ENCODE results near the gene CHDH.

Gene CHDH

DNA sequence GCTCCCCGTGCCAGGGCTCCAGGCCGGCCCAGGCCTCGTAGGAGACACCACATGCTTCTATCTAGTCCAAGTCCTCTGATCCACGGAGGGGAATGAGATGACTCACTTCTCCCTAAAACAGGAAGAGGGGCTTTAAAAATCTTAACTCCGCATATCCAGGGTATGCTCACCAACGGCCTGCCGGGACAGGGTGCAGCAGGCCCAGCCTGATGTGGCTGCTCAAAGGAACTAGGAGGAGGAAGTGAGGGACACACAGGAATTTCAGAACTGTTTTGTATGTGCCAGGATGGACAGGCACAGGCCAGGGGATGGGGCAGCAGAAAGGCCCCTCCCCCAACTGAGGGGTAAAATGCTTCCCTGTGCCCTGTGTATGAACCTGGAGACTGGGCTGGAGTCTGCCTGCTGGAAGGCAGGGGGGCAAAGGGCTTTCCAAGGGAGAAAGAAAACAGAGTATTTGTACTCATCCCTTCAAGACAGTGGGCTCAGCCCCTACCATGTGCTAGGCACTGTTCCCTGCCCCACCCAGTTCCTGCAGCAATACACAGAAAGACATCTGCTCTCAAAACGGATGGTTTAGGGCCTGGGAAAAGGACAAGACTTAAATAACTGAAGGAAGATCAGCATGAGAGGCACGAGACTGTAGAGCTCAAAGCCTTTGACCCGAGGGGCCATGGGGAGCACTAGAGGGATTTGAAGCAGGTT, 22.1 kb downstream of the CHDH start:
- no peak for DNase-seq (ENCODE audit: low spot score)

- no peak for DNase-seq (ENCODE audit: low spot score)
Measured at GRCh38 chr3:53823026-53823955, 22.9 kb downstream of the CHDH start.

- DNase-seq (ENCODE audit: low spot score): no peak
Measured at GRCh38 chr3:53822331-53822741, 23.9 kb downstream of the CHDH start.

GRCh38 chr3:53821631-53822121, 24.5 kb downstream of the CHDH start:
- no peak for DNase-seq (ENCODE audit: low spot score)

DNA sequence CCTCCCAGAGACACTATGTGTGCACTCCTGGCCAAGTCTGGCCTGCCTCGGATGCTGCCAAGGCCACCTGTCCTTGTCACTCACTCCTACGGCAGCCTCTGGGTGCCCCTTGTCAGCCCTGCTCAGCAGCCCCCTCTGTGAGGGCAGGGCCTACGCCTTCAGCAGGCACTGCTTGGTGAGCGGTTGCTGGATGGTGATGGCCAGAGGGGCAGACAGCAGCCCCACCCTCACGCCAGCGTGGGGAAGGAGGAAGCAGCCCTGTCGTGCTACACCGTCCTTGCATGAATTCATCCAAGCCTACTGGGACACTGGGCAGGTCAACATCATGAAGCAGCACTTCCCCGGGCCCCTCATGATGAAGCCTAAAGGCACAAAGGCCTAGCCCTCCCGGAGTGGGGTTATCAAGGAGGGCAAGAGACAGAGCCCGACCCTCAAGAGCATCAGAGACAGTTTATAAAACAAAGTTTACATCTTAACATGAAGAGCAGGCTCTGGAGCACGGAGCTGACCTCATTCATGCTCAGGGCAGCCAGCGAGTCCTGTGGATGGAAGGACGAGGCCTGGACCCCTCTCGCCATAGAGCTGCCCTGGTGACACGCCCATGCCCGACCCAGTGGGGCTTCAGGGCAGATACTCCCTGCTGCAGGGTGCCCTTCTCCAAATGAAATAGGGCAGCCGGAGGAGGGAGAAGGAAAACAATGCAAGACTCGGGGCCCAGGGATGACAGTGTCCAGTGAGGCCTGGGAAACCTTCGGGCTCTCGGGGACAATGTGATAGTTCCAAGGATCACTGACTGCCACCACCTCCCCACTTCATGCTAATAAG, 25.3 kb downstream of the CHDH start:
- no peak for DNase-seq (ENCODE audit: low spot score)

DNA sequence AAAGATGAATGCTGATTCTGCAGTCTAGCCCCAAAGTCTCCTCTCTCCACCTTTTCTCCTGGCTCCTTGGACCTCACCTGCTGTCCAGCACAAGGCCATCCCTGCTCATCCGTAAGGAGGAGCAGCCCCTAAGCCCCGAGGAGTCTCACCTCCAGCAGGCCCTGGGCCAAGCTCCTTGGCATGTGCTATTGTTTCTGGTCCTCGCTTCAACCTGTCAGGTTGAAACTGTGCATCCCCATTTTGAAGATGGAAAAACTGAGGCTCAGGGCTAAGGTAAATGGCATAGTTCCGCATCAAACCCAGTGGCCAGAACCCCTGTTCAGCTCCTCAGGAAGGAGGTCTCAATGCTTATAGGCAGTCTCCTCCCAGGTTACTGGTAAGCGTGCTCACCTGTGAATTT, 26.1 kb downstream of the CHDH start:
- no peak for DNase-seq (ENCODE audit: low spot score)

DNA sequence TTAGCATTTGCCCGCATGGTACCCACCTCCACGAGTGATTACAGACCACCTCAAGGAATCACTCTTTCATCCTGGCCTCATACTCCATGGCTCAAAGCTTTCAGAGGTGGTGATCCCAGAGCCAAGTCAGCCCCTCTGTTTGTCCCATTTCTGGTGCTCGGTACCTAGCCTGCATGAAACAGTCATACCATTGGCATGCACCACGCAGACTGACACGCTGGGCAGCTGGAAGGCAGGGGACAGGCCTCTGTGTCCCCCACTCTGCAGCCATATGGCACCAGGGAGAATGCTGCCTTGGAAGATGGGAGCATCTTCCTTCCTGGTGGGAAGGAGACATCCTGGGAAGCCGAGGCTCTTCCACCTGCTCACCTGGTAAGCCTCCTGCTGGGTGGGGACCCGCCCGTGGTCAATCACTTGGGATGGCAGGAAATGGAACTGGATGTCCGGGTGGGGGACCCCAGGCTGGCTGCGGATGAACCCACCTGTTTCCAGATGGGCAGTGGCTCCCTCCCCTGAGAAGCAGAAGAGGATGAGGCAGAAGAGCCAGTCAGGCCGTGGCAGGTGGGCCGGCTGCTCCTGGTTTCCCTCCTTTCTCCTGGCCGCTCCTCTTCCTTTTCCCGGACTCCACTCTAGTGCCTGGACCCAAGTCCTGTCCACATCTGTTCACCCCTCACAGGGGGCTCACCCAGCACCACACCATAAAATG, 26.9 kb downstream of the CHDH start:
- no peak for DNase-seq (ENCODE audit: low spot score)

- DNase-seq (ENCODE audit: low spot score): no peak
Measured at GRCh38 chr3:53818221-53819162, 27.7 kb downstream of the CHDH start.

GRCh38 chr3:53817809-53818208, 28.4 kb downstream of the CHDH start:
- no peak for DNase-seq (ENCODE audit: low spot score)

DNA sequence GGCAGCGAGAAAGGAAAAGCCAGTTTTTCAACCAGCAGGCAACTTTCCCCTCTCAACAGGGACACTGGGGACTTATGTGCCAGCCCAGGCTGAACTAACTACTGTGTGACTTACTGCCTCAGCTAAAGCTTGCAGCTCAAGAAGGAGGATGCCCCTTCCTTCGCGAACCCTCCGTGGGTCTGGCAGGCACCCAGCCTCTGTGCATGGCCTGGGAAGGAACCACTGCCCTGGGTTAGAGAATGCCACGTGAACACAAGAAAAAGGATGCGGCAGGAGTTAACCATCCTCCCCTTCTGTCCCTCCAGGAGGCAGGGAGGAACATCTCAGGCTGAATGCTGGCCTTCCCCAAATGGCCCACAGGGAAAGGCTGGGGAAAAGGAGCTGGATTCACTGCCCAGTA, 29.0 kb downstream of the CHDH start:
- DNase-seq (ENCODE audit: low spot score): no peak

DNA sequence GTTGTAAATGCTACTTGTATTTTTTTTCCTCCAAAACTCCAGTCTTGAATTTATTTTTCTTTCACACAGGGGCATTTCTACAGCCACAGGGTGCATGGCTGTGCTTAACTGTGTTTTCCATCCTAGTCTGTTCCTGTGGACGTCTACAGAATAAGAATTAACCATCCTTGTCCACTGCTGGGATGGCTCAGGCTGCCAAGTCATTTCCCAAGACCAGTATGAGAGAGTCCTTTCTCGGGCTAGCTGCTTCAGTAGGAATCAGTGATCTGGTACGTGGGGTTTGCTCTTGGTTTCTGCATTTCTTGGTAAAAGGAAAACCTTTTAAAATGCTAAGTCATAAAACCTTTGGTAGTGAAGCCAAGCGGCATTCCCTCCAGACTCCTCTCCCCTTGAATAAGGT, 29.8 kb downstream of the CHDH start:
- no peak for DNase-seq (ENCODE audit: low spot score)

DNA sequence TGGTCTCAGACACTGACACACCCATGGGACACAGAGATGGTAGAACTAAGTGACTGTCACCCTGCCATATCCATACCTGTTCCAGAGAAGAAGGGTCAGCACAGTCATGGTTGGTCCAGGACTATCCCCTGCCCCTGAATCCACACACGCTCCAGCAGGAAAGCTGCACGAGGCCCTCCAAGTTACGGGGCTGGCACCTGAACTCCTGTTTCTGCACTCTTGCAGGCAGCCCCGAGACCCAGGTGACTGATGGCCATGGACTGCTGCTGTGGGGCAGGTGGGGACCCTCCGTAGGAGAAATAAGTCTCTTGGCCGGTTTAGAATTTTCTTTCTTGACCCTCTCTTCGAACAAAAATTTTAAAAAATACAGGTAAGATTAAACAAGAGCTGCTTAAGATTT, 30.6 kb downstream of the CHDH start:
- DNase-seq (ENCODE audit: low spot score): no peak

GRCh38 chr3:53815067-53815466, 31.2 kb downstream of the CHDH start:
- no peak for DNase-seq (ENCODE audit: low spot score)

DNA sequence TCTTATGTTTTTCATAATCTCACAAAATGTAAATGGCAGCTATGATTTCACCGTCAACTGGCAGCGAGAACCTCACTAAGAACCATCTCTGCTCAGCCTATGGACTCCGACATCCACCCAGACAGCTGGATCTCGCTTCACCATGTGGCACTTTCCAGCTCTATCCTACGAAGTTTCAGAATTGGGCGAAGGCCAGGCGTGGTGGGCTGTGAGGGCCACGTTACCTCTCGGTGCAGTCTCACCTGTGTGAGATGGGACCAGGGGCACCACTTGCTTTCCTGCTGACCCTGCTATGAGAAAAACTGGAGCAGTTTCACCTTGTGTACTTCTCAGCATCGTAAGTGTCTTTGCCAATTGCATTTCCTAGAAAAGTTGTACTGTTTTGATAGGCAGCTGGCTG, 32.3 kb downstream of the CHDH start:
- DNase-seq (ENCODE audit: low spot score): no peak

DNA sequence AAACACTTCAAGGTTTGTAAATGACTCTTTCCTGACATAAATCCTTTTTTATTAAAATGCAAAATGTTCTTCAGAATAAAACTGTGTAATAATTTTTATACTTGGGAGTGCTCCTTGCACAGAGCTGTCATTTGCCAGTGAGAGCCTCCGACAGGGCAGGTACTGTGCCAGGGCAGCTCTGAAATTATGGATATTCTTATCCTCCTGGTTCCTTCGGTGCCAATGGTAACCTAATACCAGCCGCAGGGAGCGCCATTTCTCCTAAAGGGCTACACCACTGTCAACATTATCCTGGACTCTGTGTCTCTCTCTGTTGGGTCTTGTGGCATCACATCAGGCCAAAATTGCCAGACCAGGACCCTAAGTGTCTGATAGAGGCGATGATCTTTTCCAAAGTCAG, 33.0 kb downstream of the CHDH start:
- DNase-seq (ENCODE audit: low spot score): no peak

GRCh38 chr3:53812434-53812833, 33.8 kb downstream of the CHDH start:
- no peak for DNase-seq (ENCODE audit: low spot score)

DNA sequence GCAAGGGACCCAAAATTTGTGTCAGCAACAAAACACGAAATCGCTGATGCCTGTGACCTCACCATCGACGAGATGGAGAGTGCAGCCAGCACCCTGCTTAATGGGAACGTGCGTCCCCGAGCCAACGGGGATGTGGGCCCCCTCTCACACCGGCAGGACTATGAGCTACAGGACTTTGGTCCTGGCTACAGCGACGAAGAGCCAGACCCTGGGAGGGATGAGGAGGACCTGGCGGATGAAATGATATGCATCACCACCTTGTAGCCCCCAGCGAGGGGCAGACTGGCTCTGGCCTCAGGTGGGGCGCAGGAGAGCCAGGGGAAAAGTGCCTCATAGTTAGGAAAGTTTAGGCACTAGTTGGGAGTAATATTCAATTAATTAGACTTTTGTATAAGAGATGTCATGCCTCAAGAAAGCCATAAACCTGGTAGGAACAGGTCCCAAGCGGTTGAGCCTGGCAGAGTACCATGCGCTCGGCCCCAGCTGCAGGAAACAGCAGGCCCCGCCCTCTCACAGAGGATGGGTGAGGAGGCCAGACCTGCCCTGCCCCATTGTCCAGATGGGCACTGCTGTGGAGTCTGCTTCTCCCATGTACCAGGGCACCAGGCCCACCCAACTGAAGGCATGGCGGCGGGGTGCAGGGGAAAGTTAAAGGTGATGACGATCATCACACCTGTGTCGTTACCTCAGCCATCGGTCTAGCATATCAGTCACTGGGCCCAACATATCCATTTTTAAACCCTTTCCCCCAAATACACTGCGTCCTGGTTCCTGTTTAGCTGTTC, 34.9 kb downstream of the CHDH start:
- no peak for DNase-seq (ENCODE audit: low spot score)

GRCh38 chr3:53809764-53810400, 36.3 kb downstream of the CHDH start:
- no peak for DNase-seq (ENCODE audit: low spot score)

DNA sequence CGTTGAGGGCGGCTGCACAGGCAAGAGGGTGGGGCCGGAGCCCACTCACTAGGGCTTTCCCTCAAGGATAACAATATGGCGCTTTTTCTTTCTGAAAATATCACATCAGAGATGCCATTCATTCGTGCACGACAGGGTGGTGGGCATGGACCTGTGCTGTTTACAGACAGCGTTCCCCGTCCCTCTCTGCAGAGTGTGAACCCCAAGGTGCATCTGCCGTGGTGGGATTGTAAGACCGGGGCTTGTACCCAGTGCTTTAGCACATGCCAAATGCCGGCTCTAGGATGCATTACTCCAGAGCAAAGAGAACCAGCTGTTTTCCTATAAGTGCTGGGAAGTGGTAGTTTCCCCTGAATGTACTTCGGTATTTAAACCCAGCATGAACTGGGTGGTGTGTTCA, 37.0 kb downstream of the CHDH start:
- no peak for DNase-seq (ENCODE audit: low spot score)

Measured in hematopoietic multipotent progenitor cell treated with erythropoietin and hydrocortisone succinate and interleukin-3 and kit ligand, for 17 days (in vitro differentiated cells).